ENCODE results near the gene TEX14.
"Not testable (repeated sequence)": the region's sequence is repeated elsewhere in the genome, so short reads cannot be mapped to it uniquely, and the experiment has no call there.

The TEX14 gene

DNA sequence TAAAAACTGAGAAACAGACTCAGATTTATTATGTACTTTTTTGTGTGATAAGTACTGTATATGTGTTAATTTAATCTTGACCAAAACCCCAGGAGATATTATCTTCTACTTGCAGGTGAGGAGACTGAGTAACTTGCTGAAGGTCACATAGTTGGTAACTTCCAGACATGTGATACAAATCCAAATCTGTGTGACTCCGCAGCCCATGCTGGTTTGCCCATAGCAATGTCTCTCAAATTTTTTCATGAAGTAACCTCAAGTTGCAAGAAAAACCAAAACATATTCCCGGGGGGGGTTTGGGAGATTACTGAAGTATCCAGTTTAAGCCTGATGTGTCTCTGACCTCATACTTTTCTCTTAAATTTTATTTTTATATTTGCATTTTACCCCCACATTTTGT lies 3.3 kb downstream of the TEX14 start:
- DNase-seq (ENCODE audit: low spot score) = no peak

DNA sequence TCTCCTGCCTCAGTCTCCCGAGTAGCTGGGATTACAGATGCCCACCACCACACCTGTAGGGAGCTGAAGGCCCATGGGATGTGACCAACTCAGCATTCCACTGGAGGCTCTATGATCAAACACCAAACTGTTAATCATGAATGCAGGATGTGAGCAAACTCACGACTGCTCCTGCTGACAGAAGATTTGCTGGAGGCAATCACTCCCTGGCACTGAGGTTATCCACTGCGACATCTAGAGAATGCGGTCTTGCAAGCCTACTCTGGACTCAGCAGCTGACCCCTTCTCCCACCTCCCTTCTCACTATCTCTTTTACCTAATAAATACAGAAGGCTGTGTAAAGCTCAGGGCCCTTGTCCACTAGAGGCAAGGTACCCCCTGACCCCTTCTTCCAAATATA lies 4.9 kb downstream of the TEX14 start:
- DNase-seq (ENCODE audit: low spot score) = no peak

DNA sequence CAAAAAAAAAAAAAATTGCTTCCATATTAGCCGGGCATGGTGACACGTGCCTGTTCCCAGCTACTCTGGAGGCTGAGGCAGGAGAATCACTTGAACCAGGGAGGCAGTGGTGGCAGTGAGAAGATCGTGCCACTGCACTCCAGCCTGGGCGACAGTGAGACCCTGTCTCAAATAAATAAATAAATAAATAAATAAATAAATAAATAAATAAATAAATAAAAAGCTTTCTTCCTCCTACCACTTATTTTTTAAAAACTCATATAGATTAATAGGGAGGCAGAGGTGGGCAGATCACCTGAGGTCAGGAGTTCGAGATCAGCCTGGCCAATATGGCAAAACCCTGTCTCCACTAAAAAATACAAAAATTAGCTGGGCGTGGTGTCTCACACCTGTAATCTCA lies 7.4 kb downstream of the TEX14 start:
- DNase-seq (ENCODE audit: low spot score) = not testable (repeated sequence)

DNA sequence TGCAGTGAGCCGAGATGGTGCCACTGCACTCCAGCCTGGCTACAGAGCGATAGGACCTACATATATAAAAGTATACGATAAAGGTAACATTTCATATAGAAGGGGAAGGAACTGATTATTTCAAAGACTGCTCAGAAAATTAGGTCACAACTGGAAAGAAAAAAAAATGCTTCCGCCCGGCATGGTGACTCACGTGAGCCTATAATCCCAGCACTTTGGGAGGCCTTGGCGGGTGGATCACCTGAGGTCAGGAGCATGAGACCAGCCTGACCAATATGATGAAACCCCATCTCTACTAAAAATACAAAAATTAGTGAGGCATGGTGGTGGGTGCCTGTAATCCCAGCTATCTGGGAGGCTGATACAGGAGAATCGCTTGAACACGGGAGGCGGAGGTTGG lies 7.8 kb downstream of the TEX14 start:
- no peak for DNase-seq (ENCODE audit: low spot score)

DNA sequence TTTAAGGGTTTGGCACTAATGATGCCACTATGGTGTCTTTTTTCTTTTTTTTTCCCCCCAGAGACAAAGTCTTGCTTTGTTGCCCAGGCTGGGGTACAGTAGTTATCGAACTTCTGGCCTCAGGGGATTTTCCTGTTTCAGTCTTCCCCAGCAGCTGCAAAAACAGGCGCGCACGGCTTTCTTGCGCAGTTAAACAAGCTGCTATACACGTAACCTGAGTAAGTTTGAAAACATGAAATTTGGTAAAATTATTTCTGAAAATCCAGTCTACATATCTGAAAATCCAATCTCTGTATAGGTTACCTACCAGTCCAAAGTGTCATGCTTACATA lies 11.8 kb downstream of the TEX14 start:
- no peak for DNase-seq (ENCODE audit: low spot score)

DNA sequence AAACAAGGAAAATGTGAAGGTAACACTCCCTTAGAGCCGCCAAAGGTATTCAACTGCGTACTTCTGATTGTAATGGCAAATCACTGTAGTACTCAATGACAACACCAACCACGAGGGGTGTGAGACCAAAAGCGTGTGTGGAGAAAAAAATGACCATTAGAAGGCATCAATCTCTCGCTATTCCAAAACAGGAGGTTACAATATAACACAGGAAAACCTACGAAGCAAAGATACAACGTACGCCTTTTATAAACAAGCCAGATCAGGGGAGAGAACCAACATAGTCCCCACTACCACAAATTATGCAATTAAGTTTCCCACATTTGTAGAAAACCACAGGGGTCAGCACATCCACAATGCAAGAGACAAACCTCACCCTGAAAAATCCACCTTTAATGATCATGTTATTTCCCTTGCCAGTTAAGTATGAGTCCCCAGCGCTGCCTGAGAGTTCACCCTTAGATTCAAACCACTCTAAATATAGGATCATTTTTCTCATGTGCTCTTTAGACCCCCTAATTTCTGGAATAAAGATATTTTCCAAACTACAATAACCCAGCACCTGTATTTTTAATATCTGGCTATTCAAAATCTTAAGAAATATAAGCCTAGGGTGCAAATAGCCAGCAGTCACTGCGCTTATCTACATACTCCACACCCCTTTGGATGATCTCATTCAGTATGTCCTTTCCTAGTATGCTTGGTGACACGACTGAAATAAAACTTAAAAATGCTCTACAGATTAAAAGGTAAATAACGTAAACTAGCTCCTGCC lies 12.4 kb downstream of the TEX14 start:
- no peak for DNase-seq (ENCODE audit: low spot score)

DNA sequence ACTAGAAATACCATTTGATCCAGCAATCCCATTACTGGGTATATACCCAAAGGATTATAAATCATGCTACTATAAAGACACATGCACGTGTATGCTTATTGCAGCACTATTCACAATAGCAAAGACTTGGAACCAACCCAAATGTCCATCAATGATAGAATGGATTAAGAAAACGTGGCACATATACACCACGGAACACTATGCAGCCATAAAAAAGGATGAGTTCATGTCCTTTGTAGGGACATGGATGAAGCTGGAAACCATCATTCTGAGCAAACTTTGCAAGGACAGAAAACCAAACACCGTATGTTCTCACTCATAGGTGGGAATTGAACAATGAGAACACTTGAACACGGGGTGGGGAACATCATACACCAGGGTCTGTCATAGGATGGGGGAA lies 13.6 kb downstream of the TEX14 start:
- not testable (repeated sequence) for DNase-seq (ENCODE audit: low spot score)

DNA sequence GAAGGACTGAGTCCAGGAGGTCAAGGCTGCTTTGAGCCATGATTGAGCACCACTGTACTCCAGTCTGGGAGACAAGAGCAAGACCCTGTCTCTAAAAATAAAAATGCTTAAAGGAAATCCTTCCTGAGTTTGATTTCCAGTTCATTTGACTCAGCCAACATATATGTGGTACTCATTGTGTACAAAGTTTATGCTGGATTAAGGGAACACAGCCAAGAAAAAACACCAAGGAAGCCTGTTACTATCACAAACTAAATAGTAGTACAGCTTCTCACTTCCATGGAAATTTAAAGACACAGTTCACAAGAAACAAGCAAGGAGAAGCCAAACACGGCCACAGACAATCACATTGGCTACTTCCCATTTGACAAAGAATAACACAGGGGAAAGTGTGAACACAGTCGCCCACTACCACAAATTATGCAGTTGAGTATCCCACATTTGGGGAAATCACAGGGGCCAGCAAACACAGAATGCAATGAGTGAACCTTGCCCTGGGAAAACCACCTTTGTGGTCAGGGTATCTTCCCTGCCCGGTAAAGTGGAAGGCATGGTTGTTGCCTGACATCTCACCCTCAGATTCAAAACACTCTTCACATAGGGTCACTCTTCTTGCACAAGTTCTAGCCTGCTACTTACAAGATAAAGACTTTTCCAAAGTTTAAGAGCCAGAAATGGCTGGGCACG lies 14.5 kb downstream of the TEX14 start:
- no peak for DNase-seq (ENCODE audit: low spot score)

DNA sequence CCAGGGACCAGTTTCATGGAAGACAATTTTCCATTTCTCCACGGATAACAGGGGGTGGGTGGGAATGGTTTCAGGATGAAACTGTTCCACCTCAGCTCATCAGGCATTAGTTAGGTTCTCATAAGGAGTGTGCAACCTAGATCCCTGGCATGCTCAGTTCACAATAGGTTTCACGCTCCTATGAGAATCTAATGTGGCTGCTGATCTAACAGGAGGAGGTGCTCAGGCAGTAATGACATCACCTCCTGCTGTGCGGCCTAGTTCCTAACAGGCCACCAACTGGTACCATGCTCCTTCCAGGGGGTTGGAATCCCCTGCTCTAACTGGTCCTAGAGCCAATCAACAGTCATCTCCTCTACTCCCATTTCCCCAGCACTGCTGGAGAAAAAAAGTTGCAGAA lies 19.9 kb downstream of the TEX14 start:
- DNase-seq (ENCODE audit: low spot score) = no peak

DNA sequence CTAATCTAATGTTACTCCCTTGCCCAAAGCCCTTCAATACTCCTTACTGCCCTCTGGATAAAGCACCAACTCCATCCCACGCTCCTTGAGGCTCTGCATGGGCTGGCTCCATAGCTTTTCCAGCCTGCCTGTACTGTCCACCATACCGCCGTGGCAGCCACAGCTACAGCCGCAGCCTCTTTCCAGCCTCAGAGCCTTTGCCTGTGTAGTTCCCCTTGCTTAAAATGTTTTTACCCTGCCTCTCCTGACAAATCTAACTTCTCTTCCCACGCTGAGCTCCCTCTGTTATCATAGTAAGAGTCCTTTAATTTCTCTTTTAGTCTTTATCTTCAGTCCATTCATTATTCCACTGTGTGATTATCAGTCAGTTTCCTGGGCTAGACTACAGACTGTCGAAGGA lies 22.0 kb downstream of the TEX14 start:
- no peak for DNase-seq (ENCODE audit: low spot score)

DNA sequence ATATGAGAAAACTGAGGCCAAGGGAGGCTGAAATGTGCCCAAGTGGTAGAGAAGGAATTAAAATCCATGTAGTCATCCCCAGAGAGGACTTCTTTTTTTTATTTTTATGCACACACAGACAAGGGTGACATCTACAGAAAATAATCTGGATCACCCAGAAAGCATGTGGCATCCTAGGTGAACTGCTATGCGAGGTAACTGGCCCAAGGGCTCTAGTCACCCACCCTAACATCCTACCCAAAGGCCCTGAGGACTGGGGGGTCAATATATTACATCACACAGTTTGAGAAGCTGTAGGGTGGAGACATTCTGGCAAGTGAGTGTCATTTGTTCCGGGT lies 23.3 kb downstream of the TEX14 start:
- DNase-seq (ENCODE audit: low spot score) = no peak

DNA sequence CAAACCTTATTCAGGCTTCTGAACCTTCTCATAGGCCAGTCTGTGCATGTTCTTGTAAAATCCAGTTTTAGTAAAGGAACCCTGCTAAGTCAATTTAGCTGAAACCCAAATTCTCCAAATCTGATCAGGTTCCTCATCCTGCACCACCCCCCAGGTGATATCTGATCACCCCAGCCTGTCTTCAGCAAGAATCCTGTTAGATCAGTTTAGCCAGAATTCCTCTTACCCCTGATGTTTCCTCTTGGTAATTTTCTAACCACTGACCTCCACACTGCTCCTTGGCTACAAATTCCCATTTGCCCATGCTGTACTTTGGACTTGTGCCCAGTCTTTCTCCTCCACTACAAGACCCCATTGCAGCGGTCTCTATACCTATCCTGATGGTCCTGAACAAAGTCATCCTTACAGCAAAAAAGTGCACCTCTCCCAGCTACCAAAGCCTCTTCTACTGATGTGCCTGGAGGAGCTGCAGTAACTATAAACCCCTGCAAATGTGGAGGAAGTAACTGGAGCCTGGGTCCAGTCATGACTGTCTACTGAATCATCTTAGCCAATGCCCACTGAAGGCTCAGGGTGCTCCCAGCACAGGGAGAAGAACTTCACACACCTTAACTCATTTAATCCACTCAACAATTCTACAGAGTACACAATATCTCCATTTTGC lies 23.8 kb downstream of the TEX14 start:
- DNase-seq (ENCODE audit: low spot score) = no peak

DNA sequence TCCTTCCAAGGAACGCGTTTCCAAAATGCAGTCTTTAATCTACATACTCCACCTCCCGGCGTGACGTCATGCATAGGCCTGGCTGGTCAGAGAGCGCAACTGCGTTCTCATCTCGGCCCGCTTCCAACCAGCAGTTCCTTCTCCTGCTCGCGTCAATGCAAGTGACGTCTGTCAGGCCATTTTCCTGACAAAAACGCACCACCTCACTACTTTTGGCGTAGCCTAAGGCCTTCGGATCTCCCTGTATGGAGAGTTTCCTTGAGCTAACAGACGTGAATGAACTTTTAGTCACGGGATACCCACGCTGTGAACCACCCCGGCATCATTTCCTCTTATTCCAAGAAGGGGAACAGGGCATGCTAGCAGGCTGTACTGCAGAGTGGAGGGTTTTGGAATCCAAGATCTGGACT lies 25.0 kb downstream of the TEX14 start:
- DNase-seq (ENCODE audit: low spot score) = no peak

DNA sequence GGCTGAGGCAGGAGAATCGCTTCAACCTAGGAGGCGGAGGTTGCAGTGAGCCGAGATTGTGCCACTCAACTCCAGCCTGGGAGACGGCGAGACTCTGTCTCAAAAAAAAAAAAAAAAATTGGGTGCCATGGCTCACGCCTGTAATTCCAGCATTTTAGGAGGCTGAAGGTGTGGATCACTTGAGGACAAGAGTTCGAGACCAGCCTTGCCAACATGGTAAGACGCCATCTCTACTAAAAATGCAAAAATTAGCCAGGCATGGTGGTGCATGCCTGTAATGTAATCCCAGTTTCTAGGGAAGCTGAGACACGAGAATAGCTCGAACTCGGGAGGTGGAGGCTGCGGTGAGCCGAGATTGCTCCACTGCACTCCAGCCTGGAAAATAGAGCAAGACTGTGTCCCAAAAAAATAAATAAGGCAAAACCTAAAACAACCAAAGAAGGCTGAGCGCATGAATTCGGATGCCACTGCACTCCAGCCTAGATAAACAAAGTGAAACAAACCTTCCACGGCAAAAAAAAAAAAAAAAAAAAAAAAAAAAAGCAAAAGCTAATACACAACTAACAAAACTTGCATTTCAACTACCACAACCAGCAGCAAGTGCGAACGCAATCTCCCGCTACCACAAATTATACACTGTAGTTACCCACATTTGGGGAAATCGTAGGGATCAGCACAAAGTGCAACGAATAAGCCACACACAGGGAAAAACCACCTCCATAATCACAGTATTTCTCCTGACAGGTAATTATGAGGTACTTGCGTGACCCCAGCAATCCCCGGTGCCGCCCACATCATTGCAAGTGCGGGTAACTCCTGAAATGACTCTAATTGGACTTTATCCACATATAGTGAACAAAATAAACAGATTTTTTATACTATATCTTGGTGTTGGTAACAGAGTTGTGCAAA lies 25.6 kb downstream of the TEX14 start:
- no peak for DNase-seq (ENCODE audit: low spot score)

DNA sequence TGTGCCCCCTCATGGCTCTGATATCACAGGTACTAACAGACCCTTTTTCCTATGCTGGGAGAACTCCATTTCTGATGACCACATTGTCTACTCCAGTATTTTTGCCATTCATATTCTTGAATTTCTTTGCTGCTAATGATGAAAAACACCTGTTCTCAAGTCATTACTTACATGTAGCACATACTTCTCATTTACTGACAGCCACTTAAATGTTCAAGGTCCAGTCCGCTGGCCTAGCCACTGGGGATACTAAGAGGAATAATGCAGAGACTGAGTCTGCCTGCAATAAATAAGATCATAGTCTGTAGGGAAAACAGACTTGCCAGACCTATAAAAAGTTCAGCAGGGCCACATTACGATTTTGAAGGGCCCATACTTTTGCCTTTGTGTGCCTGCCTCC lies 27.5 kb downstream of the TEX14 start:
- DNase-seq (ENCODE audit: low spot score) = no peak

DNA sequence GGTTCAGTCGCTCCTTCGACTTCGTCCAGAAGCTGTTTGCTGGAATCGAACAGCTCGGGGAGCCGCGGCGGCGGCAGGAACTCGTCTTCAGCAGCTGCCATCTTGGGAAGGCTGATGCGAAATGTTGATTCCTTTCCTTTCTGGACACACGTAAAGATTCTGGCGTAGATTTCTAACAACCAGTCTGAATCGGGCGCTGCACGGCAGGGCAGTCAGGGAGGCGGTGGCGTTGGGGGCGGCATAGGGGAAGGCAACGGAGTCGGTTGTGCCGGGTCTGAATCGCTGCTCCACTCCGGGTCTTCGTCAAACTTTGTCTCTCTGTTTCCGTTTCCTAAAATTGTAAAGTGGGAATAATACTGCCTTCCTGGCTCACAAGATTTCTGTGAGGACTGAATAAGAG lies 30.3 kb downstream of the TEX14 start:
- no peak for DNase-seq (ENCODE audit: low spot score)

DNA sequence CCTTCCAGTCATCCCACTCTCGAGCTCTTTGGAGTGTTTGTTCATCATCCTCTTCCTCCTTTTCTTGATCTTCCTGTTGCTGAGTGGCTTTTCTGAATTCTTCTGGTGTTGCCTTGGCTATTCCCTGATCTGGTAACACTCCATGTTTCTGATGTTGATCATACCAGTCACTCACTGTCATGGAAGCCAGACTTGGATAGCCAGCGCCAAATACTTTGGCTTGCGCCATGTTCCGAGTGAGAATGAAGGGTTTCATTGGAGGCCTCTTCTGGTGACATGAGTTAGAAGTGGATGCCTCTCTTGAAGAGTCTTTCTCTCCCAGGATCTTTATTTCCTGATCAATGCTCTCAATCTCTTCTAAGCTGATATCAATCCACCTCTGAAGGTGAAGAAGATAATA lies 31.2 kb downstream of the TEX14 start:
- DNase-seq (ENCODE audit: low spot score) = no peak

DNA sequence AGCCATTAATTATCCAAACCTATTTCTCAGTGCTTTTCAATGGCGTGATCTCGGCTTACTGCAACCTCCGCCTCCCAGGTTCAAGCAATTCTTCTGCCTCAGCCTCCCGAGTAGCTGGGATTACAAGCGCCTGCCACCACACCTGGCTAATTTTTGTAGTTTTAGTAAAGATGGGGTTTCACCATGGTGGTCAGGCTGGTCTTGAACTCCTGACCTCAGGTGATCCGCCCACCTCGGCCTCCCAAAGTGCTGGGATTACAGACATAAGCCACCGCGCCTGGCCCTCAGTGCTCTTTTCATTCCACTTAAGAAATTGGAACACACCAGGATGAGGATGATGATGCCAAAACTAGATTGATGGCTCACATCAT lies 32.1 kb downstream of the TEX14 start:
- DNase-seq (ENCODE audit: low spot score) = not testable (repeated sequence)

DNA sequence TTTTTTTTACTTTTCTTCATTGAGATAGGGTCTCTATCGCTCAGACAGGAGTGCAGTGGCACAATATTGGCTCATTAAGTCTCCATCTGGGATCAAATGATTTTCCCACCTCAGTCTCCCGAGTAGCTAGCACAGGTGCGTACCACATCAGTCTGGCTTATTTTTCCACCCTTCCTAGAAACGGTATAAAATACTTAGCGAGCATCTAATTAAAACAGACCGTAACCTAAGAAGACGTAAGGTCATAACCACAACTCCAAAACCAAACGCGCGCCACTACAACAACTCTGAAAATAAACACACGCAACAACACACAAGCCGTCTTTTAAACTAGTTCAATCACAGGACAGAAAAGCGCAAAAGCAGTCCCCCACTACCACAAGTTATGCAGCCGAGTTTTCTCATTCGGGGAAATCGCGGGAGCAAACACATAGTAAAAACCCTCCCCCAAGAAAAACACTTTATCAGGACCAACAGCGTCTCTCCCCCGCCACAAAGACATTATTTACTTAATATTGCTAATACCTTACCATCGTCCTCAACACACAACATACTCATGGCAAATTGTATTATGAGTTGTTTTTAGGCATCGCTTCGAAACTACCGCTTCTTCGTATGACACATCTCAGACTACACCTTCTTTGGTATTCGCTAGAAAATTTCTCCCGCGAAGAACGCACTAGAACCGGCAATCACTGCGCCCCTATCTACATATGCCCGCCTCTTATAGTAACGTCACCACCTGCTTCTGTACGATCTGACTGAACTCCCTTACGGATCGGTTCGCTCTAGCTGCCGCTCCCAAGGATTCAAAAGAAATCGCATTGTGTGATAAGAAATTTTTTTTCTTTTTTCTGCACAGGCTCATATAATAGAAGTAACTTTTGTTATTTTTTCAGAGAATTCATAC lies 32.8 kb downstream of the TEX14 start:
- DNase-seq (ENCODE audit: low spot score) = peak; percentile 86

DNA sequence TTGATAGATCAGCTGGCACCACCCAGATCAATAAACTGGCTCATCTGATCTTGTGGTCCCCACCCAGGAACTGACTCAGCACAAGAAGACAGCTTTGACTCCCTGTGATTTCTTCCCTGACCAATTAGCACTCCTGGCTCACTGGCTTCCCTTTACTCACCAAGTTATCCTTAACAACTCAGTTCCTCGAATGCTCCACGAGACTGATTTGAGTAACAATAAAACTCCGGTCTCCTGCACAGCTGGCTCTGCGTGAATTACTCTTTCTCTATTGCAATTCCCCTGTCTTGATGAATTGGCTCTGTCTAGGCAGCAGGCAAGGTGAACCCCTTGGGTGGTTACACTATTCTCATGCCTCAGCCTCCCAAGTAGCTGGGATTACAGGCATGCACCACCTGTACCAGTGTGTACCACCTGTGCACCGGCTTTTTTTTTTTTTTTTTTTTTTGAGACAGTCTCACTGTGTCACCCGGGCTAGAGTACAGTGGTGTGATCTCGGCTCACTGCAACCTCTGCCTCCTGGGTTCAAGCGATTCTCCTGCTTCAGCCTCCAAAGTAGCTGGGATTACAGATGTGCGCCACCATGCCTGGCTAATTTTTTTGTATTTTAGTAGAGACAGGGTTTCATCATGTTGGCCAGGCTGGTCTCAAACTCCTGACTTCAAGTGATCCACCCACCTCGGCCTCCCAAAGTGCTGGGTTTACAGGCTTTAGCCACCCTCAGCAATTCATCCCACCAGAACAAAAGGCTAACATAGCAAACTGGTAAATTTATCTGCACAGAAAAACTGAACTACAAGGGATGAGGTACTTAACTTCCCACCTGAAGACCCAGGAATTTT lies 33.7 kb downstream of the TEX14 start:
- not testable (repeated sequence) for DNase-seq (ENCODE audit: low spot score)

DNA sequence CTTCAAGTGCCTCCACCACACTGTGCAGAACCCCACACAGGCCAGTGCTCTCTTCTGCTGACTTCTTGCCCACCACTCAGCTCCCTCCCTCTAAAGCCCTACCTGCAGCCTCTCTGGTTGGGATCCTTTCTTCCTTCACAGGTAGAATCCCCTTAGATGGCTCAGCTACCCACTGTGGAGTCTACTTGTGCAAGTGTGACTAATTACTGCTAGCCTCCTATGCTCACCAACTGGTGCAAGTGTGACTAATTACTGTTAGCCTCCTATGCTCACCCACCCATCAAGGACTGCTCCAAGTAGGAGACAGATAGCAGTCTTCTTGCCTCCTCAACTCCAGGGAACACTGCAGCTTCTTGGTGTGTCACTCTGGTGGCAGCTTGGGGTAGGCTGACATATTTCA lies 43.6 kb downstream of the TEX14 start:
- no peak for DNase-seq (ENCODE audit: low spot score)
